Urothelium cell line (cell line): ENCODE measurements around the gene DTX2.
"Not testable (repeated sequence)": the region's sequence is repeated elsewhere in the genome, so short reads cannot be mapped to it uniquely, and the experiment has no call there.

Experiments
- DNase-seq: peaks from one replicate; pipeline ENCODE4 v3.0.0; 2011; ENCODE audit warnings: low spot score, mixed read lengths
- FAIRE-seq: peaks from 2 replicates; lab custom pipeline; 2011; peaks lifted over from hg19 to GRCh38; lab: Jason Lieb, UNC

DTX2 gene

GRCh38 chr7:76461464-76462101 lies at the start of gene DTX2:
Gene DTX2, plus strand, starts transcription at chr7:76461709. Its CDS starts 18,801 bp downstream, at chr7:76480510.
- not testable (repeated sequence) for DNase-seq, FAIRE-seq

- DNase-seq (no peak), FAIRE-seq (no peak)
These were observed 49.3 kb upstream of the DTX2 start for GRCh38 chr7:76412249-76412648.

GRCh38 chr7:76417654-76418310 lies 43.7 kb upstream of the DTX2 start:
- DNase-seq, FAIRE-seq: not testable (repeated sequence)

- FAIRE-seq, result not testable (repeated sequence)
- DNase-seq, result peak; percentile 53
These were observed 40.4 kb upstream of the DTX2 start for GRCh38 chr7:76421097-76421496.

GRCh38 chr7:76423666-76424412 lies 37.7 kb upstream of the DTX2 start:
- no peak for FAIRE-seq

GRCh38 chr7:76424413-76425111 lies 36.9 kb upstream of the DTX2 start, which contains the start of gene ZP3:
Gene ZP3, plus strand, starts transcription at chr7:76424950. Its CDS starts 15 bp downstream, at chr7:76424965.
- DNase-seq, result no peak
- no peak for FAIRE-seq

More at GRCh38 chr7:76423666-76424412, 37.7 kb upstream of the DTX2 start:
- peak; percentile 44 for DNase-seq

- FAIRE-seq (no peak), DNase-seq (no peak)
These were observed 36.4 kb upstream of the DTX2 start for GRCh38 chr7:76425156-76425555.

- not testable (repeated sequence) for FAIRE-seq, DNase-seq
These were observed 36.0 kb upstream of the DTX2 start for GRCh38 chr7:76425558-76425957.

- DNase-seq (no peak), FAIRE-seq (no peak)
These were observed 35.3 kb upstream of the DTX2 start for GRCh38 chr7:76426246-76426645.

- FAIRE-seq (no peak), DNase-seq (no peak)
These were observed 33.9 kb upstream of the DTX2 start for GRCh38 chr7:76427635-76428034.

- DNase-seq, result no peak
- no peak for FAIRE-seq
These were observed 33.2 kb upstream of the DTX2 start for GRCh38 chr7:76428149-76428823.

GRCh38 chr7:76428868-76429805 lies 32.4 kb upstream of the DTX2 start:
- no peak for DNase-seq
- FAIRE-seq, result peak; percentile 81

GRCh38 chr7:76430211-76430610 lies 31.3 kb upstream of the DTX2 start:
- DNase-seq (no peak), FAIRE-seq (no peak)

- DNase-seq (no peak), FAIRE-seq (no peak)
These were observed 30.7 kb upstream of the DTX2 start for GRCh38 chr7:76430836-76431235.

GRCh38 chr7:76437873-76438272 lies 23.6 kb upstream of the DTX2 start:
- peak; percentile 32 for FAIRE-seq
- not testable (repeated sequence) for DNase-seq

GRCh38 chr7:76439120-76439888 lies 22.2 kb upstream of the DTX2 start:
- not testable (repeated sequence) for DNase-seq, FAIRE-seq

GRCh38 chr7:76440404-76440803 lies 21.1 kb upstream of the DTX2 start:
- not testable (repeated sequence) for FAIRE-seq, DNase-seq

- not testable (repeated sequence) for DNase-seq, FAIRE-seq
These were observed 19.7 kb upstream of the DTX2 start for GRCh38 chr7:76441792-76442191.
